ENCODE results near the gene GEMIN5. TPM values are rescaled to one million over a fixed set of nuclear protein-coding genes. Genes with fewer than 3 reads are reported as not detected.

Gene GEMIN5
- total RNA-seq, 1 experiment from 2014 or later = 35.8 TPM

DNA sequence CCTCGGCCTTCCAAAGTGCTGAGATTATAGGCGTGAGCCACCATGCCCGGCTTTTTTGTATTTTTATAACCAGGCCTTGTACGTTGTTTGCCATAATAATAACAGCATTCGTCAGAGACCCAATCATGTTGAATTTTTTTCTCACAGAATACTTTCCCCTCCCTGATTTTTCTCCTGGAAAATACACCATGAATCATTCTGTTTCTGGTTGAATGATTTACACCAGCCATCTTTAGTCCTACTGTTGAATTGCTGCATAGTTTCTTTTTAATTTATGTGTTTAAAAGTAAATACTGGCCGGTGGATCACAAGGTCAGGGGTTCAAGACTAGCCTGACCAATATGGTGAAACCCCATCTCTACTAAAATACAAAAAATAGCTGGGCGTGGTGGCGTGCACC, 76.1 kb downstream of the GEMIN5 start:
- peaks cover 26 to 41% (median 40%) of the 10 kb centered on the region in 3 experiments for H3K36me3 Mint-ChIP-seq (ENCODE audit: insufficient read depth in 1 of 3, low read depth in 3 of 3)
- Histone ChIP-seq H3K27me3 (ENCODE audit: insufficient read depth, low read length) (no peaks in the 10 kb centered on the region), H4K20me1 (ENCODE audit: control insufficient read depth, insufficient read depth, insufficient read length) (no peaks in the 10 kb centered on the region), H2BK5ac (ENCODE audit: insufficient read length, low read length) (no peak overlapping the region), H3T11ph (ENCODE audit: low read length) (no peak overlapping the region), H3K4me1 (ENCODE audit: insufficient read depth, low read length) (peaks cover 9% of the 10 kb centered on the region), H3K4me2 (ENCODE audit: insufficient read depth, insufficient read length, low read length) (no peak overlapping the region), H3K14ac (ENCODE audit: insufficient read depth, low read length) (no peak overlapping the region), H3K9me3 (ENCODE audit: control insufficient read depth, low read depth, low read length) (no peaks in the 10 kb centered on the region), H3K79me1 (ENCODE audit: insufficient read depth, low read depth, low read length, poor library complexity, severe bottlenecking) (peaks cover 5% of the 10 kb centered on the region), H2BK20ac (ENCODE audit: low read depth, low read length, poor library complexity, severe bottlenecking) (no peak overlapping the region), H4K8ac (replicated peaks; ENCODE audit: insufficient read length, low read depth, low read length) (no peak overlapping the region), H3K9ac (ENCODE audit: extremely low read depth, insufficient read length, low read length) (no peak overlapping the region), H3K79me2 (ENCODE audit: insufficient read depth, low read length) (peaks cover 29% of the 10 kb centered on the region), H2BK15ac (ENCODE audit: low read depth, low read length) (no peak overlapping the region), H3K4ac (ENCODE audit: low read depth, low read length) (no peak overlapping the region), H3K27ac (ENCODE audit: insufficient read length, low read depth, low read length) (no peak overlapping the region), H3K56ac (ENCODE audit: insufficient read length, low read depth, low read length) (no peak overlapping the region), H3K18ac (ENCODE audit: insufficient read length, low read depth, low read length) (no peak overlapping the region), H4K91ac (ENCODE audit: insufficient read length, low read depth, low read length) (no peak overlapping the region), H2AFZ (ENCODE audit: low read length) (no peak overlapping the region), H2BK12ac (ENCODE audit: insufficient read length, low read depth, low read length) (no peak overlapping the region), H3K23ac (ENCODE audit: insufficient read length, low read depth, low read length) (no peak overlapping the region), H2BK120ac (ENCODE audit: low read depth, low read length, poor library complexity, severe bottlenecking) (no peak overlapping the region), H4K5ac (ENCODE audit: insufficient read length, low read depth, low read length) (no peak overlapping the region), H3K23me2 (ENCODE audit: insufficient read length, low read depth, low read length, poor library complexity, severe bottlenecking) (peaks cover 18% of the 10 kb centered on the region), H2AK5ac (ENCODE audit: insufficient read length, low read length) (no peak overlapping the region)
- no peak overlapping the region for H3K4me3 Mint-ChIP-seq
- no peak for DNase-seq
- H3K9me3 Mint-ChIP-seq = no peaks in the 10 kb centered on the region
- H3K4me1 Mint-ChIP-seq = peaks cover 22 to 24% of the 10 kb centered on the region in 2 experiments
- no CpG with 5 or more reads among the region's 8 CpGs for WGBS (ENCODE audit: extremely low coverage, insufficient read length, low lambda C conversion rate)
- H3K27me3 Mint-ChIP-seq (ENCODE audit: low read depth) = no peaks in the 10 kb centered on the region; the same call in 1 of the 2 replicates
- peak overlapping the region in 1 of 3 experiments; percentile 35; a peak in 1 of 7 replicates for H3K27ac Mint-ChIP-seq
- TF ChIP-seq, protein P1, sequence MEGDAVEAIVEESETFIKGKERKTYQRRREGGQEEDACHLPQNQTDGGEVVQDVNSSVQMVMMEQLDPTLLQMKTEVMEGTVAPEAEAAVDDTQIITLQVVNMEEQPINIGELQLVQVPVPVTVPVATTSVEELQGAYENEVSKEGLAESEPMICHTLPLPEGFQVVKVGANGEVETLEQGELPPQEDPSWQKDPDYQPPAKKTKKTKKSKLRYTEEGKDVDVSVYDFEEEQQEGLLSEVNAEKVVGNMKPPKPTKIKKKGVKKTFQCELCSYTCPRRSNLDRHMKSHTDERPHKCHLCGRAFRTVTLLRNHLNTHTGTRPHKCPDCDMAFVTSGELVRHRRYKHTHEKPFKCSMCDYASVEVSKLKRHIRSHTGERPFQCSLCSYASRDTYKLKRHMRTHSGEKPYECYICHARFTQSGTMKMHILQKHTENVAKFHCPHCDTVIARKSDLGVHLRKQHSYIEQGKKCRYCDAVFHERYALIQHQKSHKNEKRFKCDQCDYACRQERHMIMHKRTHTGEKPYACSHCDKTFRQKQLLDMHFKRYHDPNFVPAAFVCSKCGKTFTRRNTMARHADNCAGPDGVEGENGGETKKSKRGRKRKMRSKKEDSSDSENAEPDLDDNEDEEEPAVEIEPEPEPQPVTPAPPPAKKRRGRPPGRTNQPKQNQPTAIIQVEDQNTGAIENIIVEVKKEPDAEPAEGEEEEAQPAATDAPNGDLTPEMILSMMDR (conservative IDR thresholded peaks at IDR 0.05) = no peak
